Ovary (tissue), 9 donors: Measurements from ENCODE around the gene DIP2C. TPM values are rescaled to one million over a fixed set of nuclear protein-coding genes. Genes with fewer than 3 reads are reported as not detected.

Source experiments
- DNase-seq, 5 donors: peaks; one replicate each; pipeline ENCODE4 v3.0.0-alpha.2; 2019 to 2020
- H3K27ac ChIP-seq, 2 donors: fragments of 200-600 bp; one replicate each; pipeline versions ENCODE4 v1.5.1 to v1.8.0; 2019 to 2022
- H3K27me3 ChIP-seq: fragments of 200-600 bp; one replicate; pipeline ENCODE4 v1.8.0; 2022
- H3K36me3 ChIP-seq: fragments of 200-600 bp; sonication (generic); one replicate; pipeline ENCODE4 v1.5.1; 2019
- H3K4me1 ChIP-seq: one replicate; pipeline ENCODE4 v1.8.1; 2013; ENCODE audit warnings: mild to moderate bottlenecking, moderate library complexity; ENCODE audit not compliant: insufficient read depth
- H3K4me3 ChIP-seq: fragments of 200-600 bp; sonication (generic); one replicate; pipeline ENCODE4 v1.5.1; 2017
- H3K9me3 ChIP-seq, 2 donors: fragments of 200-600 bp in 1 of 2; sonication (generic) in 1 of 2; one replicate each; pipeline versions ENCODE4 v1.5.1 to v1.8.1; 2013 to 2019; ENCODE audit warnings: mild to moderate bottlenecking in 1 of 2, moderate library complexity in 1 of 2
- EP300 ChIP-seq: sonication (generic); formaldehyde crosslinking; IDR thresholded peaks from one replicate; pipeline ENCODE4 v1.6.1; 2017; ENCODE audit warnings: antibody characterized with exemption
- POLR2A ChIP-seq: fragments of 450-650 bp; IDR thresholded peaks from one replicate; pipeline ENCODE4 v1.6.1; 2017; ENCODE audit warnings: antibody characterized with exemption, mild to moderate bottlenecking, moderate library complexity
- WGBS, 3 donors: extraction: QIAGEN DNeasy Blood & Tissue Kit in 1 of 3; methylation state at CpG; one replicate each; pipeline versions ENCODE4 v1.1.5 to v1.1.7; 2013 to 2017; 5-methylcytosine and 5-hydroxymethylcytosine counted together
- intact Hi-C, 4 donors: fragments of 100-400 bp; cut with DNase I; formaldehyde crosslinking; loops; one replicate each; pipeline versions ENCODE4 v1.11.0 to v1.15.1; 2022 to 2023
- polyA plus RNA-seq, 2 donors: library from polyadenylated mRNA; stranded (reverse); fragments of 200-250 nt in 1 of 2; fragments of 350-450 nt in 1 of 2; fragmentation: Illumina TruSeq in 1 of 2; extraction: RNeasy Lipid Tissue Mini Kit (QIAGEN cat#74804) in 1 of 2; gene quantifications; one replicate each; pipeline ENCODE4 v1.2.3, GENCODE V29; 2013 to 2014
- total RNA-seq, 7 donors: library from RNA; depleted of rRNA in 2 of 7; stranded (reverse); fragments of >200 nt in 2 of 7; fragmentation: NEBNext Ultra II Directional in 3 of 7; extraction: Animal tissue kit (Norgen Biotek cat#: 25700) in 3 of 7; gene quantifications; one replicate each; pipeline versions ENCODE4 v1.1.0 to v1.2.4, GENCODE V29; 2016 to 2023
- TF ChIP-seq, protein P1 (sequence below), 3 donors: fragments of 450-650 bp in 2 of 3; fragments of 200-600 bp in 1 of 3; IDR thresholded peaks; one replicate each; pipeline versions ENCODE4 v1.5.1 to v1.8.0; 2016 to 2022; ENCODE audit warnings: antibody characterized with exemption in 3 of 3, mild to moderate bottlenecking in 1 of 3
- donor health status: DM: no; HTN: no; CAD: no; lungs with moderate emphysema.
- donor health status: DM: no; HTN: no; CAD: no.
- donor health status: Bipolar disorder and iron deficiency.
- donor health status: DM: yes; HTN: yes; CAD: no.
- donor health status: DM: no; HTN: no; CAD: no.
- donor health status: DM: yes; HTN: yes; CAD: no.

Gene DIP2C
- total and polyA plus RNA-seq, 9 donors = 10.1 to 29.4 (median 22.2) TPM

DNA sequence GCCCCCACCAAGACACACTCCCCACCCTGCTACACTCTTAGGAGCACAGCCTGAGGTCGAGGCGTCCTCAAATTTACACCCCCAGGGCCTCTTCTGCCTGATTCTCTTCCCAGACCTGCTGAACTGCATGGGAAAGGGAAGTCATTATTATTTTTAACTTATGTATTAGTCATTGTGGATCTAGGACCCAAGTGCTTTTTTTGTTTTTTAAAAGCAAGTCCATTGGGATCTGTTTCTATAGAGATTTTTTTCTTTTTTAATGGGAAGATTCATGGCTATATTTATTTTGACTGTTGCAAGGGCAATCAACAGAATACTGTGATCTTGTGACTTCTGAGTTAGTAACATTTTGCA lies 350.5 kb downstream of the DIP2C start:
- TF ChIP-seq EP300 (no peak), POLR2A (no peak)
- TF ChIP-seq, protein P1, sequence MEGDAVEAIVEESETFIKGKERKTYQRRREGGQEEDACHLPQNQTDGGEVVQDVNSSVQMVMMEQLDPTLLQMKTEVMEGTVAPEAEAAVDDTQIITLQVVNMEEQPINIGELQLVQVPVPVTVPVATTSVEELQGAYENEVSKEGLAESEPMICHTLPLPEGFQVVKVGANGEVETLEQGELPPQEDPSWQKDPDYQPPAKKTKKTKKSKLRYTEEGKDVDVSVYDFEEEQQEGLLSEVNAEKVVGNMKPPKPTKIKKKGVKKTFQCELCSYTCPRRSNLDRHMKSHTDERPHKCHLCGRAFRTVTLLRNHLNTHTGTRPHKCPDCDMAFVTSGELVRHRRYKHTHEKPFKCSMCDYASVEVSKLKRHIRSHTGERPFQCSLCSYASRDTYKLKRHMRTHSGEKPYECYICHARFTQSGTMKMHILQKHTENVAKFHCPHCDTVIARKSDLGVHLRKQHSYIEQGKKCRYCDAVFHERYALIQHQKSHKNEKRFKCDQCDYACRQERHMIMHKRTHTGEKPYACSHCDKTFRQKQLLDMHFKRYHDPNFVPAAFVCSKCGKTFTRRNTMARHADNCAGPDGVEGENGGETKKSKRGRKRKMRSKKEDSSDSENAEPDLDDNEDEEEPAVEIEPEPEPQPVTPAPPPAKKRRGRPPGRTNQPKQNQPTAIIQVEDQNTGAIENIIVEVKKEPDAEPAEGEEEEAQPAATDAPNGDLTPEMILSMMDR (IDR thresholded peaks at IDR 0.05) = no peak
- DNase-seq = no peak
- Histone ChIP-seq H3K27ac (no peak overlapping the region), H3K27me3 (no peaks in the 10 kb centered on the region), H3K36me3 (no peaks in the 10 kb centered on the region), H3K4me1 (peaks cover 7% of the 10 kb centered on the region), H3K4me3 (no peak overlapping the region), H3K9me3 (no peaks in the 10 kb centered on the region)
- intact Hi-C loops = no loop called here
- 56 to 62% (median 61%) methylated on average over 2 of the region's 2 CpGs for WGBS, 3 donors

DNA sequence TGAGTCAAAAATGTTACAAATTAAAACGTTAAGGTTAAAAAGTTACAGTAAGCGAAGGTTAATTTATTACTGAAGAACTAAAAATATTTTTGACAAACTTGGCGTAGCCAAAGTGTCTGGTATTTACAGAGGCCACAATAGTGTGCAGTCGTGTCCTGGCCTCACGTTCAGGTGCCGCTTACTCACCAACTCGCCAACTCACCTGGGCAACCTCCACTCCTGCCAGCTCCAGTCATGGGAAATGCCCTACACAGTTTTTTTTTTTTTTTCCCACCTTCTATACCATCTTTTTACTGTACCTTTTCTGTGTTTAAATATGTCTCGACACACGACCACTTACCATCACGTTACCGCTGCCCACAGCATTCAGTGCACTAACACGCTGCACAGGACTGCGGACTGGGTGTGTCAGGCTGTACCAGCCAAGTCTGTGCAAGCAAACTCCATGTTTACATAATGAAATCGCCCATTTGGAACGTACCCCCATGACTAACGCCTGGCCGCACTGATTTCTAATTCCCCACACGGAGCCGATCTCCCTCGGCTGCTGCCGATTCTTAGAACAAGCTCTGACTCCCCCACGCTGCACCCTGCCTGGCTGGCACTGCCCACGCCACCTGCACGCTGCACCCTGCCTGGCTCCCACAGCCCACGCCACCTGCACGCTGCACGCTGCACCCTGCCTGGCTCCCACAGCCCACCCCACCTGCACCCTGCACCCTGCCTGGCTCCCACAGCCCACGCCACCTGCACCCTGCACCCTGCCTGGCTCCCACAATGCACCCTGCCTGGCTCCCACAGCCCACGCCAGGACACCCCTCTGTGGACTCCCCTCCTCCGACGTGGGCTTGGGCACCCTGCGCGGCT lies 351.1 kb downstream of the DIP2C start:
- H3K4me1 ChIP-seq = peaks cover 7% of the 10 kb centered on the region
- DNase-seq = no peak
- no peak overlapping the region for H3K4me3 ChIP-seq
- H3K36me3 ChIP-seq = no peaks in the 10 kb centered on the region
- no peaks in the 10 kb centered on the region for H3K9me3 ChIP-seq
- intact Hi-C loops = no loop called here
- WGBS, 3 donors = 39 to 63% (median 44%) methylated on average over 33 of the region's 33 CpGs
- TF ChIP-seq POLR2A (no peak), EP300 (no peak)
- H3K27ac ChIP-seq = no peak overlapping the region
- H3K27me3 ChIP-seq = no peaks in the 10 kb centered on the region

DNA sequence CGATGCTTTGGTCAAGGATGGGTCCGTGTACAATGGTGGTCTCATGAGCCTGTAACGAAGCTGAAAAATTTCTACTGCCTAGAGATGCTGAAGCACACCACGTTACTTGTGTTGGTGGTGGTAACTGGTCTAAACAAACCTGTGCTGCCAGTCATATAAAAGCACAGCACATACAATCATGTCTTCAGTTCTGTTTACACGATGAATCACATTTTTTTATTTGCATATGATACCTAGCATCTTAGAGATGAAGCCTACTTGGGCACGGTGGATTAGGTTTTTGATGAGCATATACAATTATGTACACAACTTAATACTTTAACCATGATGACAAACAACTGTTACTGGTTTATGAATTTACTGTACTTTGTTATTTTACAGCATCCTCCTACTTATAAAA lies 353.2 kb downstream of the DIP2C start:
- no peak for DNase-seq
- Histone ChIP-seq H3K36me3 (no peaks in the 10 kb centered on the region), H3K9me3 (no peaks in the 10 kb centered on the region), H3K4me3 (no peak overlapping the region), H3K27me3 (no peaks in the 10 kb centered on the region), H3K27ac (no peak overlapping the region), H3K4me1 (peaks cover 7% of the 10 kb centered on the region)
- 93 to 97% (median 95%) methylated on average over 6 of the region's 6 CpGs for WGBS, 3 donors
- no peak for TF ChIP-seq EP300
- TF ChIP-seq POLR2A = no peak
- TF ChIP-seq, protein P1 (IDR thresholded peaks at IDR 0.05) = no peak
- intact Hi-C loops = no loop called here

DNA sequence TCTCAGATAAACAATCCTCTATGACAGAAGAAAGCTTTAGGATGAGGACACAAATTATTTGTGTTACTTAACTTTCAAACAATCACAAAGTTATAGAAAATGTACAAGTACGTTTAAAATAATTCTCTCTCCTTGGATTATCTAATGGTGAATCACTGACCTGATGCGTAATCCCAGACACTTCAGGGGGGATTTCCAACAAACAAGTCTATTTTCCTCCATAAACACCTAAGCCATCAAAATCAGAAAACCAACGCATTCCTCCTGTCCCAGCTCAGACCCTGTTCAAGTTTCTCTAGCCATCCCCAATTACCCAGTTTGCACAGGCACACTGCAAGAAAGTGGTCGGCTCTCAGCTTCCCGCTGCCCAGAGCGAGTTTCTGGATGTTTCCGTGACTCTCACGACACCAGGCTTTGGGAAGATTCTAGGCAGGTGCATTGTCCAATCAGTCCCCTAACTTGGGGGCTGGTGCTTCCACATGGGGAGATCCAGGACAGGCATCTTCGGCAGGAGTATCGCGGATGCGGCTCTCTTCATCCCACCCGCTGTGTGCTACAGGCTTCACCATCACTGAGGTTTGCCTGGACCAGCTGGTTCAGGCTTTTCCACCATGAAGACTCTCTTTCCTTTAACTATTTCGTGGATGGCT lies 354.2 kb downstream of the DIP2C start:
- Histone ChIP-seq H3K27ac (no peak overlapping the region), H3K36me3 (no peaks in the 10 kb centered on the region)
- intact Hi-C loops = no loop called here

More for the DNA sequence above, 354.2 kb downstream of the DIP2C start:
- Histone ChIP-seq H3K9me3 (no peaks in the 10 kb centered on the region), H3K4me1 (peaks cover 7% of the 10 kb centered on the region), H3K4me3 (no peak overlapping the region), H3K27me3 (no peaks in the 10 kb centered on the region)
- 92 to 95% (median 94%) methylated on average over 14 of the region's 14 CpGs for WGBS, 3 donors
- DNase-seq = no peak
- TF ChIP-seq POLR2A (no peak), EP300 (no peak)
- TF ChIP-seq, protein P1 (IDR thresholded peaks at IDR 0.05) = no peak
